Keratinocyte (primary cell): ENCODE measurements around the gene JAK3. TPM values are rescaled to one million over a fixed set of nuclear protein-coding genes. Genes with fewer than 3 reads are reported as not detected.

Source experiments
- DNase-seq: peaks from one replicate; pipeline ENCODE4 v3.0.0-alpha.2; 2011; ENCODE audit warnings: low read depth, missing footprints, low spot score
- FAIRE-seq: peaks from 2 replicates; lab custom pipeline; 2011; peaks lifted over from hg19 to GRCh38; lab: Jason Lieb, UNC
- H2AFZ ChIP-seq: 2 replicates; pipeline ENCODE4 v1.6.0; 2012; ENCODE audit warnings: low read length, control low read depth, inconsistent platforms; ENCODE audit not compliant: control insufficient read depth
- H3K27ac ChIP-seq: 2 replicates; pipeline ENCODE4 v1.5.1; 2011; ENCODE audit warnings: low read length; ENCODE audit not compliant: control insufficient read depth, insufficient read depth
- H3K27me3 ChIP-seq: 3 replicates; pipeline ENCODE4 v1.6.0; 2011; ENCODE audit warnings: low read length; ENCODE audit not compliant: control insufficient read depth, insufficient read depth; ENCODE audit errors: extremely low read depth
- H3K36me3 ChIP-seq, 2 experiments: 2 replicates in 1 of 2; 3 replicates in 1 of 2; pipeline ENCODE4 v1.5.1; 2011; ENCODE audit warnings: low read length in 2 of 2, mild to moderate bottlenecking in 1 of 2; ENCODE audit not compliant: control insufficient read depth in 2 of 2, insufficient read depth in 2 of 2; ENCODE audit errors: extremely low read depth in 1 of 2
- H3K4me1 ChIP-seq: 3 replicates; pipeline ENCODE4 v1.5.1; 2011; ENCODE audit warnings: low read length; ENCODE audit not compliant: control insufficient read depth, insufficient read depth; ENCODE audit errors: extremely low read depth
- H3K4me2 ChIP-seq: 3 replicates; pipeline ENCODE4 v1.6.0; 2011; ENCODE audit warnings: low read depth, low read length; ENCODE audit not compliant: control insufficient read depth, insufficient read depth; ENCODE audit errors: extremely low read depth
- H3K4me3 ChIP-seq, 3 experiments: fragments of 200-600 bp in 1 of 3; sonication (generic) in 1 of 3; 2 replicates in 2 of 3; 3 replicates in 1 of 3; pipeline ENCODE4 v1.5.1; 2011 to 2016; ENCODE audit warnings: low read length in 3 of 3, mild to moderate bottlenecking in 3 of 3, control low read depth in 2 of 3, inconsistent platforms in 1 of 3, low read depth in 1 of 3, mixed read lengths in 1 of 3, mixed run types in 1 of 3, moderate library complexity in 1 of 3; ENCODE audit not compliant: control insufficient read depth in 2 of 3, insufficient read depth in 2 of 3; ENCODE audit errors: extremely low read depth in 1 of 3
- H3K79me2 ChIP-seq: 2 replicates; pipeline ENCODE4 v1.6.0; 2012; ENCODE audit warnings: low read length; ENCODE audit not compliant: control insufficient read depth, insufficient read depth
- H3K9ac ChIP-seq: 3 replicates; pipeline ENCODE4 v1.6.0; 2011; ENCODE audit warnings: low read length; ENCODE audit not compliant: control insufficient read depth, insufficient read depth; ENCODE audit errors: extremely low read depth
- H3K9me1 ChIP-seq: 3 replicates; pipeline ENCODE4 v1.6.0; 2011; ENCODE audit warnings: low read length; ENCODE audit not compliant: control insufficient read depth, insufficient read depth; ENCODE audit errors: extremely low read depth
- H3K9me3 ChIP-seq: 2 replicates; pipeline ENCODE4 v1.5.1; 2012; ENCODE audit warnings: low read depth, low read length; ENCODE audit not compliant: control insufficient read depth
- H4K20me1 ChIP-seq: 3 replicates; pipeline ENCODE4 v1.6.0; 2011; ENCODE audit warnings: low read length; ENCODE audit not compliant: control insufficient read depth, insufficient read depth; ENCODE audit errors: extremely low read depth
- CTCF ChIP-seq, 3 experiments: IDR thresholded peaks in 1 of 3; conservative IDR thresholded peaks in 1 of 3; optimal IDR thresholded peaks in 1 of 3; 2 replicates in 2 of 3; 3 replicates in 1 of 3; pipeline versions ENCODE3 to v1.5.1; 2011; ENCODE audit warnings: low read length in 3 of 3, mild to moderate bottlenecking in 3 of 3, moderate library complexity in 2 of 3, control low read depth in 1 of 3, inconsistent platforms in 1 of 3; ENCODE audit not compliant: insufficient read depth in 2 of 3; ENCODE audit errors: extremely low read depth in 1 of 3
- EZH2 ChIP-seq: IDR thresholded peaks from one replicate; pipeline ENCODE4 v1.6.1; 2012; ENCODE audit warnings: inconsistent platforms, mild to moderate bottlenecking, low read length, moderate library complexity
- dilution Hi-C: fragments of 300-500 bp; cut with MboI; formaldehyde crosslinking; loops from one replicate; pipeline ENCODE4 v1.7.0; 2020; ENCODE audit warnings: low sequenced_read_pairs; ENCODE audit not compliant: extremely low pct_ligation_motif_present
- polyA plus RNA-seq, 5 experiments: library from polyadenylated mRNA; depleted of rRNA in 3 of 5; stranded (reverse) in 3 of 5; stranded (forward) in 1 of 5; unstranded in 1 of 5; fragments of >200 nt; gene quantifications; 1 replicate in 1 of 5; 2 replicates in 3 of 5; 3 replicates in 1 of 5; pipeline versions ENCODE4 v1.2.1 to v1.2.3, GENCODE V29; 2011 to 2012; ENCODE audit warnings: missing spikeins in 2 of 5, low read depth in 1 of 5, low replicate concordance in 1 of 5

The JAK3 gene
- polyA plus RNA-seq, 1 donor (not counting 4 experiments of a cell fraction or from before 2014, with no cell fraction given), result 0.37 TPM

DNA sequence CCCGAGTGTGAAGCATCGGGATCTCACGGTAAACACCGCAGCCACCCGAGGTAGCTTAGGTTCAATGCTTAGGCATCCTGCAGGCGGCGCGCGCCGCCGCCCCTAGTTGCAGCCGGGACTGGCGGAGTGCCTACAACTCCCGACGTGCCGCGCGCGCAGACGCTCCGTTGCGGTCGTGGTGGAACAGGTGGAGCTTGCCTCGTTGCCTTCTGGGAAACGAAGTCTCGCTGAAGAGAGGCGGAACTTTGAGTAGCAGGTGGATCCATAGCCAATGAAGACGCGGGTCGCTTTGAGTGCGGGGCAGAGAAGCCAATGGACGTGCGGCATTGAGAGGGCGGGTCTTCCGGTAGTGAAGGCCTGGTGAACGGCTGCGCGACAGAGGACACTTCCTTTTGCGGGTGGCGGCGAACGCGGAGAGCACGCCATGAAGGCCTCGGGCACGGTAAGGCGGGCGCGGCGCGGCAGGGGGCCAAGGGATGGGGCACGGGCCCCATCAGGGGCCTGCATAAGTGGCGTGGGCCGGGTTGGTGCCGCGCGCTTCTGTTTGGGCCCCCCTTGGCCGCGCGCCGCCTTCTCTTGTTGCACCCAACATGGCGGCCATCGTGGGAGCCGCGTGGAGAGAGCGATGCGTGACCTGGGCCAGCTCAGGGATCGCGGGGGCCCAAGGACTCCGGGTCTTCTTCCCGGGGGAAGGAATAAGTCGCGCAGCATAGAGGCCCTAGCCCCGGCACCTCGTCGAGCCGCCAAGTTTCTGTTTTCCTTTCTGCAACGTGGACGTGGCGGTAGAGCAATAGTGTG is 11.9 kb upstream of the JAK3 start, which contains the start of gene RPL18A:
Gene RPL18A (plus strand): TSS at position 378 of the 798 bp plus-strand sequence. CDS start 47 bp downstream, at position 425.
- peak within 1 kb of the TSS; percentile 89 to 100 (median 99) for H3K4me3 ChIP-seq

GRCh38 chr19:17855280-17856152 is 7.7 kb upstream of the JAK3 start:
- no peaks in the 10 kb centered on the region for H3K9me3 ChIP-seq
- peak; percentile 96 to 99 (median 99) for TF ChIP-seq CTCF (optimal IDR thresholded peaks at IDR 0.05 in 1 of 3, IDR thresholded peaks at IDR 0.05 in 1 of 3, conservative IDR thresholded peaks at IDR 0.05 in 1 of 3; ENCODE audit: extremely low read depth in 1 of 3, insufficient read depth in 2 of 3, low read length in 3 of 3)
- TF ChIP-seq EZH2, result no peak
- peaks cover 0 to 6% of the 10 kb centered on the region in 2 experiments for H3K36me3 ChIP-seq
- peaks cover 6% of the 10 kb centered on the region for H3K4me1 ChIP-seq
- no peak for DNase-seq
- H4K20me1 ChIP-seq, result no peaks in the 10 kb centered on the region
- H2AFZ ChIP-seq, result no peak overlapping the region
- no peak overlapping the region for H3K27ac ChIP-seq
- dilution Hi-C loops, result no loop called here
- no peak overlapping the region for H3K4me3 ChIP-seq
- H3K79me2 ChIP-seq, result peaks cover 7% of the 10 kb centered on the region
- no peaks in the 10 kb centered on the region for H3K9me1 ChIP-seq
- no peak overlapping the region for H3K9ac ChIP-seq
- no peak overlapping the region for H3K4me2 ChIP-seq
- H3K27me3 ChIP-seq, result no peaks in the 10 kb centered on the region
- peak; percentile 26 for FAIRE-seq

More for the DNA sequence above, 11.9 kb upstream of the JAK3 start, which contains the start of gene RPL18A:
- H3K9ac ChIP-seq, result peak within 1 kb of the TSS; percentile 100
- dilution Hi-C loops, result no loop called here
- peak within 1 kb of the TSS; percentile 88 for H3K4me2 ChIP-seq
- H3K27ac ChIP-seq, result peak within 1 kb of the TSS; percentile 93
- peaks cover 27% of the 10 kb centered on the region for H4K20me1 ChIP-seq
- peaks cover 33% of the 10 kb centered on the region for H3K79me2 ChIP-seq
- peak within 1 kb of the TSS; percentile 86 for H2AFZ ChIP-seq
- H3K4me1 ChIP-seq, result peaks cover 14% of the 10 kb centered on the region
- H3K9me3 ChIP-seq, result no peaks in the 10 kb centered on the region
- no peaks in the 10 kb centered on the region for H3K27me3 ChIP-seq
- H3K36me3 ChIP-seq, result peaks cover 34 to 43% of the 10 kb centered on the region in 2 experiments
- TF ChIP-seq CTCF (optimal IDR thresholded peaks at IDR 0.05 in 1 of 3, IDR thresholded peaks at IDR 0.05 in 1 of 3, conservative IDR thresholded peaks at IDR 0.05 in 1 of 3; ENCODE audit: extremely low read depth in 1 of 3, insufficient read depth in 2 of 3, low read length in 3 of 3), result peak; percentile 92 to 96 (median 94)
- no peak for TF ChIP-seq EZH2
- no peaks in the 10 kb centered on the region for H3K9me1 ChIP-seq
- FAIRE-seq (peak; percentile 87), DNase-seq (peak; percentile 100)
